NCI-H526 (cell line): ENCODE data around the gene PHLDA1.

Experiments used
- DNase-seq, 2 experiments: peaks; one replicate each; lab custom pipeline; 2025; lab: John Stamatoyannopoulos, UW

PHLDA1 gene

GRCh38 chr12:76037130-76038103, 5.8 kb upstream of the PHLDA1 start:
- DNase-seq = peak; percentile 59 to 78

GRCh38 chr12:76035045-76035444, 3.5 kb upstream of the PHLDA1 start:
- DNase-seq = no peak

GRCh38 chr12:76033081-76034011, 1.8 kb upstream of the PHLDA1 start:
- no peak for DNase-seq

DNA sequence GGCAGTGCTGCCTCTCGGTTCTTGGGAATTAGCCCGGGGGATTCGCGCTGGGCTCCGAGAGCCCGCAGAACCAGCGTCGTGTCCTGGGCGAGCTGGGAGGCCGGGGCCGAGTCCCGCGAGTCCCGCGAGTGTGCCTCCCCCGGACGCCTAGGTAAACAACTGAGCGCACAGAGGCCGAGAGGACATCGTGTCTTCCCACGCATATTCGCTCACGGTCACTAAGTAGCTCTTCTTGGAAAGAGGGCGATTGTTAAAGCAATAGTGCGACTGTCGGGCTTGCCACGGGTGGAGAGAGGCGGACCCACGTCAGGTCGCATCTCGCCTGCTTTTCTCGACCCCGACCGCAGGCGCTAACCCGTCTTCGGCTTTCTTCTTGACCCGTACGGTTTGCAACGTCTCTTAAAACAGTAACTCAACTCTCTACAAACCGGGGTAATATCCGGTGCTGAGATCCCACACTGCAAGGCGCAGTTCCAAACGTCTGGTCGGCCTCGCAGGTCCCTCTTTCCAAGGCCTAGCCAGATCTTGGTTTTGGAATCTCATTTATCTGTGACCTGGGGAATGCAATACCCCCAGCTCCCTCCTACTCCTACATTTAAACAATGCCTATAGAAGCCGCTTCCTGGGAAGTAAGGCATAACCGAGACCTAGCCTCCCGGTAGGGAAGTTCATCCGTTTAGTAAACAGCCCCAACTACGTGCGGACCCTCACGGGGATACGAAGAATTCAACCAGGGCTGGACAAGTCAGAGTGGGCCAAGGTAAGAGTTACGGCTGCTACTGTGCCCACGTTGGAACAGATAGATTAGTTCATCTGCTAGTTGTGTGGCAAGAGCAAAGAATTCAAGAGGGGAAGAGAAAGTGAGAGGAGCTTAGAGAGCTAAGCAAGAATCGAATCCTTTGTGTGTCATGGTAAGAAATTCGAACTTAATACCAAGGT, 736 bp upstream of the PHLDA1 start:
- peak in 1 of 2 experiments; percentile 60 for DNase-seq

DNA sequence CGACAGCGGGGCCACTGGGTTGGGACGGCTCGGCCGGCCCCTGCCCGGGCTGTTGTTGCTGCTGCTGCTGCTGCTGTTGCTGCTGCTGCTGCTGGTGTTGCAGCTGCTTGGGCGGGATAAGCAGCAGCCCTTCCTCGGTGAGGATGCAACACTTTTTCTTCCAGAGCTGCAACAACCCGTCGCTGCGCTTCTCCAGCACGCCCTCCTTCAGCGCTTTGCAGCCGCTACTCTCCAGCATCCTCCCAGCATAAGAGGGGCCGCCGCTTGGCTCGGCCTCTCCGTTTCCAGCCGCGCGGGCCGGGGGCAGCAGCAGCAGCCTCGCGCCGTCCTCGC, 529 bp downstream of the PHLDA1 start:
- DNase-seq = no peak

DNA sequence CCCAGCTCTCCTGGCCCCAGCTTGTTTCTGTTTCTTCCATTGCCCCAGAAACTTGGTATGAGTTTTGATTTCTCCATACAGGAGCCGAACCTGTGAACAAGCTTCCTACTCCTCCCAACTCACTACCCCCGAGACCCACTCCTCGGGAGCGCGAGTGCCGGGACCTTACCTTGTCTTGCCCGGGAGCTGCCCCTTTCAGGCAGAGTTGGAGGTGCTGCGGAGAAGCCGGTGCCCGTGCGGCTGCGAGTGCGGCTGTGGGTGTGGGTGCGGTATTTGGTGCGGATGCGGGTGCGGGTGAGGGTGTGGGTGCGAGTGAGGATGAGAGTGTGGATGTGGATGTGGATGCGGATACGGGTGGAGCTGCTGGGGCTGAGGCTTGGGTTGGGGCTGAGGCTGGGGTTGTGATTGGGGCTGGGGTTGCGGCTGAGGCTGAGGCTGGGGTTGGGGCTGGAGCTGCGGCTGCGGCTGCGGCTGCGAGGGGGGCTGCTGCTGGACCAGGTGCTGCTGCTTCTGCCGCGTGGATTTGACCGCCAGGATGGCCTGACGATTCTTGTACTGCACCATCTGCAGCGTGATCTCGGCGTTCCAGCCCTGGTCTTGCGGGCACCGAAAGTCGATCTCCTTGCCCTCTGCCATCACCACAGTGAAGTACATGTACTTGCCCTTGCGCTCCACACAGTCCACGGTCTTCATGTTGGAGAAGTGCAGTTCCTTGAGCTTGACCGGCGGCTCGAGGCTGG, 1.1 kb downstream of the PHLDA1 start:
- DNase-seq = peak in 1 of 2 experiments; percentile 51

GRCh38 chr12:76029982-76030340, 1.6 kb downstream of the PHLDA1 start:
- DNase-seq = peak in 1 of 2 experiments; percentile 8

- no peak for DNase-seq
Measured at GRCh38 chr12:76028571-76029277, 2.9 kb downstream of the PHLDA1 start.

GRCh38 chr12:76026643-76027063, 4.9 kb downstream of the PHLDA1 start:
- DNase-seq = no peak

- DNase-seq = peak in 1 of 2 experiments; percentile 22
Measured at GRCh38 chr12:76025601-76026575, 5.7 kb downstream of the PHLDA1 start.

GRCh38 chr12:76024942-76025600, 6.5 kb downstream of the PHLDA1 start:
- DNase-seq = no peak

- no peak for DNase-seq
Measured at GRCh38 chr12:76024102-76024781, 7.3 kb downstream of the PHLDA1 start.

DNA sequence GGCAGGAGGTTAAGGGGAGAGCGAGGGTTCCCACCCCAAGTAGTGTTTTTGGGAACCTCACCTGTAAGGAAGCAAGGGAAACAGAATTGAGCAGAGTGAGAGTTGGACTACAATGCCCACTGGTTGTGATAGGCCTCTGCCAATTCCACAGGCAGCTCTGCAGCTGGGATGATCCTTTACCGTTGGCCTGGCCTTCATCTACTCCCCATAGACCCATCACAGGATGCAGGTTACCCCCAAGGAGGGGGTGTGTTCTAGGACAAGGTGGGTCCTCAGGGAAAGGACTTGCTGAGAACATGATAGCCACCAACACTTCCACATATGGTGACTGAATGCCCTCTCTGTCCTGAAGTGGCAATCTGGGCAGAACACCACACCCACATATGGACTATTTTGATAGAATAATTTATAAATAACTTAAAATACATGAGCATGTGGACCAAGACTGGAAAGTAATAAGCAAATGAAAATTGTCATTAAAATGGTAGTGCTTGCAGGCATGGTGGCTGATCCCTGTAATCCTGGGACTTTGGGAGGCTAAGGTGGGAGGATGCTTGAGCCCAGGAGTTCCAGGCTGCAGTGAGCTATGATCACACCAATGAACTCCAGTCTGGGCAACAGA, 8.4 kb downstream of the PHLDA1 start:
- no peak for DNase-seq

- no peak for DNase-seq
Measured at GRCh38 chr12:76022506-76022905, 9.1 kb downstream of the PHLDA1 start.

DNA sequence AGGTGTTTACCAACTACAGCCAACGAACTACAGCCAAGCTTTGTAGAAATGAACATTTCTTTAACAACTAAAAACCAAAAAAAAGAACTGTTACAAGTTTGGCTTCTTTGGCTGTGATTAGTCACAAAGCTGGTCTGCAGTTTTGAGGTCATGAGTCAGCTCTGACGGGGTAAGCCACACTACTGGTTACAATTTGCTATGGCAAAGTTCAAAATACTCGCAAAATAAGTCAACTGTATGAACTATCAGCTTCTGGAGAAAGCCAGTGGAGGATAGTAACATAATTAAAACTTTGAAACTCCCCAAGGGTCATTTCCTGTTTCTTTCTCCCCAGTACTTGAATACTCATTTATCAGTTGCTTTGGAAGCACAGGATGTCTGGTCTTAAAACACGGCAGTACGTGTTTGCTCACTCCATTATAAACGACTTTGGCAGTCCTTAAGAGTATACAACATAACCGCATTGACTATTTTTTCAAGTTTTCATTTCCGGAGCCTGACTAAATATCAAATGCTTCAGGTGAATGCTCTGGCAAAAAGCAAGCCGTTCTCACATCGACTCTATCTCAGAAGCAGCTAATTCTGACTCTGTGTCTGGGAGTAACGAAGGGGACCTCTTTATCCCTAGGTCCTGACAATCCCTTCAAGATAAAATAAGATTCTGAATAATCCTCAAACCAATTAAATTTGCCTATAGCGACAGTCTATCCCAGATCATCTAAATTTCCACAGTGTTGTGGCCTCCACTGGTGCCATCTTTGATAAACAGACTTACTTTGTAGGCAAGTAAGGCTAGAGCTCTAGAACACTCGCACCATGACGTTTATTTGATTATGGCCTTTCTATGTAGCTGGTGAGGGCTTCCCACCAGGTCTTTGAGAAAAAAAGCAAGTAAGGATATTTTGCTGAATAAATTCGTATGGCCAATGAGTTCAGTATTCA, 10.6 kb downstream of the PHLDA1 start:
- DNase-seq = no peak

- no peak for DNase-seq
Measured at GRCh38 chr12:76020281-76020680, 11.3 kb downstream of the PHLDA1 start.
